ENCODE data around the gene PLIN5.
A peak's percentile ranks its signal among the peaks of the same experiment; 100 is the strongest.

PLIN5 gene

GRCh38 chr19:4513248-4513647 is 21.8 kb downstream of the PLIN5 start:
- in situ Hi-C loops (cut with HindIII; ENCODE audit: low pct_ligation_motif_present, low pct_unique_long_range_greater_than_20kb, low sequenced_read_pairs), result no loop called here
- no peak for DNase-seq

DNA sequence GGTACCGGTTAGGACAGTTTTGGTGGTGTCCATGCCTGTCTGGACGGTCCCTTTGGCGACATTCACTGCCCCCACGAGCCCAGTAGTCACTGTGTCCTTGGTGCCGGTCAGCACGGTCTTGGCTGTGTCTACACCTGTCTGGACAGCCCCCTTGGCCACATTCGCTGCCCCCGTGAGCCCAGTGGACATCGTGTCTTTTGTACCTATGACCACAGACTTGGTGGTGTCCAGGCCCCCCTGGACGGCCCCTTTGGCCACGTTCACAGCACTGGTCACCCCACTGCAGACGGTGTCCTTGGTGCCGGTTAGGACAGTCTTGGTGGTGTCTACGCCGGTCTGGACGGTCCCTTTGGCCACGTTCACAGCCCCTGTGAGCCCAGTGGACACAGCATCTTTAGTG is 23.0 kb downstream of the PLIN5 start:
- no peak for DNase-seq
- in situ Hi-C loops (cut with HindIII; ENCODE audit: low pct_ligation_motif_present, low pct_unique_long_range_greater_than_20kb, low sequenced_read_pairs), result no loop called here

GRCh38 chr19:4511300-4512054 is 23.5 kb downstream of the PLIN5 start:
- DNase-seq, result no peak
- in situ Hi-C loops (cut with HindIII; ENCODE audit: low pct_ligation_motif_present, low pct_unique_long_range_greater_than_20kb, low sequenced_read_pairs), result no loop called here

GRCh38 chr19:4510435-4511255 is 24.4 kb downstream of the PLIN5 start:
- no peak for DNase-seq
- in situ Hi-C loops (cut with HindIII; ENCODE audit: low pct_ligation_motif_present, low pct_unique_long_range_greater_than_20kb, low sequenced_read_pairs), result no loop called here

GRCh38 chr19:4508698-4509097 is 26.3 kb downstream of the PLIN5 start:
- in situ Hi-C loops (cut with HindIII; ENCODE audit: low pct_ligation_motif_present, low pct_unique_long_range_greater_than_20kb, low sequenced_read_pairs), result no loop called here
- no peak for DNase-seq

DNA sequence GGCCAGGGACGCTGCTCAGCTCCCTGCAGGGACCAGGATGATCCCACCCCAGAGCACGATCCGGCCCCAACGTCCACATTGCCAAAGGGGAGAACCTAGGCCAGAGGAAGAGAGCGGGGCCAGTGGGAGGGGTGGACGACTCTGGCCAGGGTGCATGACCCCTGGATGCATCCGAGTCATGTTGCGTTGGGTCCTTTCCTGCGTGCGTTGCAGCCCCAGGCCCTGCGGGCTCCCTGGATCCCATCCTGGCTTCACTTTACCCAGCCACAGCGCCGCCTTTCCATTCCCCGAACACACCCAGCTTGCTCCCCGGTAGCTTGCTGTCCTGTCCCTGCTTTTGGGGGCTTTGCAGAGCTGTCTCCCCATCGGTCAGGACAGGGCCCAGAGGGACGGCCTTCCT is 27.2 kb downstream of the PLIN5 start:
- in situ Hi-C loops (cut with HindIII; ENCODE audit: low pct_ligation_motif_present, low pct_unique_long_range_greater_than_20kb, low sequenced_read_pairs), result no loop called here
- no peak for DNase-seq

- in situ Hi-C loops (cut with HindIII; ENCODE audit: low pct_ligation_motif_present, low pct_unique_long_range_greater_than_20kb, low sequenced_read_pairs), result no loop called here
- DNase-seq, result no peak
Measured at GRCh38 chr19:4507150-4507452, 27.9 kb downstream of the PLIN5 start.

GRCh38 chr19:4506449-4507149 is 28.4 kb downstream of the PLIN5 start:
- peak; percentile 31 for DNase-seq
- in situ Hi-C loops (cut with HindIII; ENCODE audit: low pct_ligation_motif_present, low pct_unique_long_range_greater_than_20kb, low sequenced_read_pairs), result no loop called here

DNA sequence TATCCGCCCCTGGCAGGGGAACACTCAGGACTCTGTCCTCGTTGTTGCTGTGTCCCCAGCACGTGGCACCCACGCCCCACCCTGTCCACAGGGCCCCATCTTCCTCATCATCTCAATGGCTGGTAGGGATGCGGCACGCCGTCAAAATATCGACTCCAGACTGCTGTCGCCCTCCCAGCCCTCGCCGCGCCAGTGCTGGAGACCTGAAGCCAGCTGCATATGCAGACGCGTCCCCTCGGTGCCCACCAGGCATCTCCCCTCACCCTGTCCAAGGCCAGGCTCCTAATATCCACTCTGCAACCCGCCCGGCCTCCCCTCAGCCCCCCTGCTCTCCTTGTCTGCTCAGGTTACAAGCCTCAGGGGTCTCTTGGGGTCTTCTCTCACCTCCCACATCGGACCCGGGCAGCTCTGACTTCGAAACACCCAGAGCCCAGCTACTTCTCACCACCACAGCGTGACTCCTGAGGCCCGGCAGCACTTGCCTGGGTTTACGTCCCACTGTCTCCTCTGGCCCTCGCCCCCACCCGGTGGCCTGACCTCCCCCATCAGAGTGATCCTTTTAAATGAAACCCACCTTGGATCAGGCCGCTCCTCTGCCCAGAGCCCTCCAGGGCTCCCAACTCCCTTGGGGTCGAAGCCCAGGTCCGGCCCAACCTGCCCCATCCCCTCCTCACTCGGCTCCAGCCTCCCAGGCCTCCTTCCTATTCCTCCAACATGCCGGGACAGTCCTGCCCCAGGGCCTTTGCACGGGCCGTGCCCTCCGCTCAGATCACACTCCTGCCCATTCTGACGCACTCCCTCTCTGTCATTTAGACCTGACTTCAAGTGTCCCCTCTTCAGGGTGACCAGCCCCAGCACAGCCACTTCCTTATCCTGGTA is 29.2 kb downstream of the PLIN5 start:
- in situ Hi-C loops (cut with HindIII; ENCODE audit: low pct_ligation_motif_present, low pct_unique_long_range_greater_than_20kb, low sequenced_read_pairs), result no loop called here
- DNase-seq, result no peak

- DNase-seq, result no peak
- in situ Hi-C loops (cut with HindIII; ENCODE audit: low pct_ligation_motif_present, low pct_unique_long_range_greater_than_20kb, low sequenced_read_pairs), result no loop called here
Measured at GRCh38 chr19:4504891-4505569, 30.0 kb downstream of the PLIN5 start.

- in situ Hi-C loops (cut with HindIII; ENCODE audit: low pct_ligation_motif_present, low pct_unique_long_range_greater_than_20kb, low sequenced_read_pairs), result no loop called here
- no peak for DNase-seq
Measured at GRCh38 chr19:4504297-4504701, 30.7 kb downstream of the PLIN5 start.

GRCh38 chr19:4503825-4504170 is 31.2 kb downstream of the PLIN5 start:
- in situ Hi-C loops (cut with HindIII; ENCODE audit: low pct_ligation_motif_present, low pct_unique_long_range_greater_than_20kb, low sequenced_read_pairs), result no loop called here
- DNase-seq, result no peak

- in situ Hi-C loops (cut with HindIII; ENCODE audit: low pct_ligation_motif_present, low pct_unique_long_range_greater_than_20kb, low sequenced_read_pairs), result no loop called here
- no peak for DNase-seq
Measured at GRCh38 chr19:4503132-4503824, 31.7 kb downstream of the PLIN5 start.

DNA sequence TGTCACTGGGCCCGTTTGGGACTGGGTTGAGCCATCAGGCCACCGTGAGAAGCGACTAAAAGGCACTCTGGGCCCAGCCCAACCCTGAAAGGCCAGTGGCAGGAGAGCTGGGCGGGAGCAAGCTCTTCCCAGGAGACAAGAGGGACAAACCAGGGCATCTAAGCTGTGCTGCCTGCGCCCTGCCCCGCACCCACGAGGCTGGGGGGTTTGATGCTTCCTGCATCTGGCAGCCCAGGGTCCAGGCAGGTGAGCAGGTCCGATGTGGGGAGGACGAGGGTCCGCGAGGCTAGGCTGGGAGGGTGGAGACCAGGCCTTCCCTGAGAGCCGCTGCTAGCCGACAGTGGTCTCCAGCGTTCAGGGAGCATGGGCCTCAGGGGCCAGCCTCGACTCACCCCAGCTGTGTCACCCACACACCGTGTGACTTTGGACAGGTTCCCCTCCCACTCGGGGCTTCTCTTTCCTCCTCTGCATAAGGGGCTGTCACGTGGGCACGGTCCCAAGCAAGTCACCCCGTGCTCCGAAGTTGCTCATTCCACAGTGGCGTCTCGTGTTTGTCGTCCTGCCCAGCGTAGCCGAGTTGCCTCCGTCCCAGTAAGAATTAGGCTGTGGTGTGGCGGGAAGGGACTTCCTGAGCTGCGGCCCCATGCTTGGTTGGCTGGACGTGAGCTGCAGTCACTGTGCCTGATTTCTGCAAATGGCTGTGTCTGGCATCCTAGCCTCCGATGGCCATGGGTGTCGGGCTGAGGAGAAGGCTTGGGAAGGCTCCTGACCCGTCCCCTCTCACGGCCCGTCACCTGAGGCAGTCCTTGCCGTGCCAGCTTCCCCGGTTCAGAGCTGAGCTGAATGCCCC is 32.5 kb downstream of the PLIN5 start:
- in situ Hi-C loops (cut with HindIII; ENCODE audit: low pct_ligation_motif_present, low pct_unique_long_range_greater_than_20kb, low sequenced_read_pairs), result no loop called here
- DNase-seq, result no peak

DNA sequence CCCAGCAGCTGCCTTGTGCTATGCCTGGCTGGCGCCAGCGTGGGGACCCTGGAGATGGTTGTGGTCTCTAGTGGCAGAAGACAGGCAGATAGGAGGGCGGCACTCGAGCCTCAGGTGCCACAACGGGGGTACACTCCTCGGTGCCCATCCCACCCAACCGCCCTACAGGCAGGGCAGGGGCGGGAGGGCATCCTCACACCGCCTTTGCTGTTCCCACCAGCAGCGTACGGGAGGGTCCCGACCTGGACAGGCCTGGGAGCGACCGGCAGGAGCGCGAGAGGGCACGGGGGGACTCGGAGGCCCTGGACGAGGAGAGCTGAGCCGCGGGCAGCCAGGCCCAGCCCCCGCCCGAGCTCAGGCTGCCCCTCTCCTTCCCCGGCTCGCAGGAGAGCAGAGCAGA is 33.3 kb downstream of the PLIN5 start:
- DNase-seq, result no peak
- in situ Hi-C loops (cut with HindIII; ENCODE audit: low pct_ligation_motif_present, low pct_unique_long_range_greater_than_20kb, low sequenced_read_pairs), result no loop called here

GRCh38 chr19:4500841-4501591 is 34.0 kb downstream of the PLIN5 start:
- no peak for DNase-seq
- in situ Hi-C loops (cut with HindIII; ENCODE audit: low pct_ligation_motif_present, low pct_unique_long_range_greater_than_20kb, low sequenced_read_pairs), result no loop called here

All from ACHN (cell line).